WTC11 (cell line): ENCODE results near the gene KIRREL3.

Source experiments
- FOXJ3 ChIP-seq: sonication (generic); formaldehyde crosslinking; IDR thresholded peaks from 2 replicates; pipeline ENCODE4 v1.9.0; 2021; ENCODE audit warnings: missing genetic modification reagents, mild to moderate bottlenecking, borderline replicate concordance
- GRHL2 ChIP-seq: fragments of 250-450 bp; sonication (Bioruptor Pico); IDR thresholded peaks from 2 replicates; pipeline ENCODE4 v1.8.0; 2022; ENCODE audit warnings: mild to moderate bottlenecking, moderate library complexity; ENCODE audit not compliant: insufficient replicate concordance, severe bottlenecking
- NR1H2 ChIP-seq: sonication (generic); formaldehyde crosslinking; IDR thresholded peaks from 2 replicates; pipeline ENCODE4 v1.9.0; 2021; ENCODE audit warnings: mild to moderate bottlenecking, moderate library complexity, missing genetic modification reagents
- RORB ChIP-seq: fragments of 250-450 bp; sonication (Bioruptor Pico); IDR thresholded peaks from 2 replicates; pipeline ENCODE4 v1.9.0; 2021; ENCODE audit warnings: mild to moderate bottlenecking
- SP1 ChIP-seq: sonication (generic); formaldehyde crosslinking; conservative IDR thresholded peaks from 2 replicates; pipeline ENCODE4 v1.8.1; 2022; ENCODE audit warnings: missing genetic modification reagents
- ZNF423 ChIP-seq: fragments of 250-450 bp; sonication (Bioruptor Pico); IDR thresholded peaks from 2 replicates; pipeline ENCODE4 v2.1.2; 2022; ENCODE audit warnings: mild to moderate bottlenecking, moderate library complexity
- TF ChIP-seq, protein P1 (sequence below): sonication (generic); formaldehyde crosslinking; conservative IDR thresholded peaks from 2 replicates; pipeline ENCODE4 v1.8.1; 2022; ENCODE audit warnings: mild to moderate bottlenecking, missing genetic modification reagents
- TF ChIP-seq, protein P2 (sequence below): fragments of 200-600 bp; IDR thresholded peaks from 2 replicates; pipeline ENCODE4 v1.8.0; 2022; ENCODE audit warnings: antibody characterized with exemption
- TF ChIP-seq, protein P3 (sequence below): sonication (generic); formaldehyde crosslinking; IDR thresholded peaks from 2 replicates; pipeline ENCODE4 v1.8.1; 2022; ENCODE audit warnings: low read depth, missing genetic modification reagents, borderline replicate concordance
- TF ChIP-seq, protein P4 (sequence below): sonication (generic); formaldehyde crosslinking; IDR thresholded peaks from 2 replicates; pipeline ENCODE4 v1.8.1; 2023; ENCODE audit warnings: mild to moderate bottlenecking, missing genetic modification reagents, moderate library complexity
- TF ChIP-seq, protein P5 (sequence below): sonication (generic); formaldehyde crosslinking; IDR thresholded peaks from 2 replicates; pipeline ENCODE4 v1.8.0; 2022; ENCODE audit warnings: mild to moderate bottlenecking, missing genetic modification reagents

DNA sequence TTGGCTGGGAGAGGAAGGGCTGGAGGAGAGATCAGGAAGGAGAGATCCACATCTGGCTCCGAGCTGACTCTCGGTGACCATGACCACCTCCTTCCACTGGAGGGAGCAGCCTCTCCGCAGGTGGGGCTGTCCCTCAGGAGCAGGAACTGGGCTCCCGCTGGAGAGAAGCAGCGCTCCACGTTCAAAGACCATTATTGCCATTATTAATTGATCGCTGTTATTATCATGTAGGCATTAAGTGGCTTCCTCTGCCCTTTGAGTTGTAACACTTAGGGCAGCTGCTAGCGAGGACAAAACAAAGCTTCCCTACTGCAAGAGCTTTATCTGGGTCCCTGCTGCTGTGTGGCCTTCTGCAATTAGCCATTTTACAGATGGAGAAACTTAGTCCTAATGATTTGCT lies 393.2 kb downstream of the KIRREL3 start:
- TF ChIP-seq ZNF423 (CRISPR knock-in tag) (no peak), FOXJ3 (no peak), SP1 (CRISPR knock-in tag) (no peak), NR1H2 (CRISPR knock-in tag) (no peak), GRHL2 (CRISPR knock-in tag) (no peak), RORB (CRISPR knock-in tag) (no peak)
- TF ChIP-seq, protein P1, sequence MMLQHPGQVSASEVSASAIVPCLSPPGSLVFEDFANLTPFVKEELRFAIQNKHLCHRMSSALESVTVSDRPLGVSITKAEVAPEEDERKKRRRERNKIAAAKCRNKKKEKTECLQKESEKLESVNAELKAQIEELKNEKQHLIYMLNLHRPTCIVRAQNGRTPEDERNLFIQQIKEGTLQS, result no peak
- TF ChIP-seq, protein P2, sequence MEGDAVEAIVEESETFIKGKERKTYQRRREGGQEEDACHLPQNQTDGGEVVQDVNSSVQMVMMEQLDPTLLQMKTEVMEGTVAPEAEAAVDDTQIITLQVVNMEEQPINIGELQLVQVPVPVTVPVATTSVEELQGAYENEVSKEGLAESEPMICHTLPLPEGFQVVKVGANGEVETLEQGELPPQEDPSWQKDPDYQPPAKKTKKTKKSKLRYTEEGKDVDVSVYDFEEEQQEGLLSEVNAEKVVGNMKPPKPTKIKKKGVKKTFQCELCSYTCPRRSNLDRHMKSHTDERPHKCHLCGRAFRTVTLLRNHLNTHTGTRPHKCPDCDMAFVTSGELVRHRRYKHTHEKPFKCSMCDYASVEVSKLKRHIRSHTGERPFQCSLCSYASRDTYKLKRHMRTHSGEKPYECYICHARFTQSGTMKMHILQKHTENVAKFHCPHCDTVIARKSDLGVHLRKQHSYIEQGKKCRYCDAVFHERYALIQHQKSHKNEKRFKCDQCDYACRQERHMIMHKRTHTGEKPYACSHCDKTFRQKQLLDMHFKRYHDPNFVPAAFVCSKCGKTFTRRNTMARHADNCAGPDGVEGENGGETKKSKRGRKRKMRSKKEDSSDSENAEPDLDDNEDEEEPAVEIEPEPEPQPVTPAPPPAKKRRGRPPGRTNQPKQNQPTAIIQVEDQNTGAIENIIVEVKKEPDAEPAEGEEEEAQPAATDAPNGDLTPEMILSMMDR, result peak; percentile 52
- TF ChIP-seq, protein P3, sequence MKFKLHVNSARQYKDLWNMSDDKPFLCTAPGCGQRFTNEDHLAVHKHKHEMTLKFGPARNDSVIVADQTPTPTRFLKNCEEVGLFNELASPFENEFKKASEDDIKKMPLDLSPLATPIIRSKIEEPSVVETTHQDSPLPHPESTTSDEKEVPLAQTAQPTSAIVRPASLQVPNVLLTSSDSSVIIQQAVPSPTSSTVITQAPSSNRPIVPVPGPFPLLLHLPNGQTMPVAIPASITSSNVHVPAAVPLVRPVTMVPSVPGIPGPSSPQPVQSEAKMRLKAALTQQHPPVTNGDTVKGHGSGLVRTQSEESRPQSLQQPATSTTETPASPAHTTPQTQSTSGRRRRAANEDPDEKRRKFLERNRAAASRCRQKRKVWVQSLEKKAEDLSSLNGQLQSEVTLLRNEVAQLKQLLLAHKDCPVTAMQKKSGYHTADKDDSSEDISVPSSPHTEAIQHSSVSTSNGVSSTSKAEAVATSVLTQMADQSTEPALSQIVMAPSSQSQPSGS (CRISPR knock-in tag), result no peak
- TF ChIP-seq, protein P4, sequence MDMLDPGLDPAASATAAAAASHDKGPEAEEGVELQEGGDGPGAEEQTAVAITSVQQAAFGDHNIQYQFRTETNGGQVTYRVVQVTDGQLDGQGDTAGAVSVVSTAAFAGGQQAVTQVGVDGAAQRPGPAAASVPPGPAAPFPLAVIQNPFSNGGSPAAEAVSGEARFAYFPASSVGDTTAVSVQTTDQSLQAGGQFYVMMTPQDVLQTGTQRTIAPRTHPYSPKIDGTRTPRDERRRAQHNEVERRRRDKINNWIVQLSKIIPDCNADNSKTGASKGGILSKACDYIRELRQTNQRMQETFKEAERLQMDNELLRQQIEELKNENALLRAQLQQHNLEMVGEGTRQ (CRISPR knock-in tag), result no peak
- TF ChIP-seq, protein P5, sequence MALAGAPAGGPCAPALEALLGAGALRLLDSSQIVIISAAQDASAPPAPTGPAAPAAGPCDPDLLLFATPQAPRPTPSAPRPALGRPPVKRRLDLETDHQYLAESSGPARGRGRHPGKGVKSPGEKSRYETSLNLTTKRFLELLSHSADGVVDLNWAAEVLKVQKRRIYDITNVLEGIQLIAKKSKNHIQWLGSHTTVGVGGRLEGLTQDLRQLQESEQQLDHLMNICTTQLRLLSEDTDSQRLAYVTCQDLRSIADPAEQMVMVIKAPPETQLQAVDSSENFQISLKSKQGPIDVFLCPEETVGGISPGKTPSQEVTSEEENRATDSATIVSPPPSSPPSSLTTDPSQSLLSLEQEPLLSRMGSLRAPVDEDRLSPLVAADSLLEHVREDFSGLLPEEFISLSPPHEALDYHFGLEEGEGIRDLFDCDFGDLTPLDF (CRISPR knock-in tag), result no peak
